Measurements from ENCODE around the gene PTPRR.

GRCh38 chr12:70664465-70664881 lies 256.1 kb downstream of the PTPRR start:
- no peak for TF ChIP-seq POLR2A (IDR thresholded peaks at IDR 0.05)
- no peak for TF ChIP-seq CTCF (IDR thresholded peaks at IDR 0.05)

Measured in body of pancreas (tissue), 4 donors.